ENCODE data around the gene TMEM266. TPM values are rescaled to one million over a fixed set of nuclear protein-coding genes. Genes with fewer than 3 reads are reported as not detected.

TMEM266 gene
- total RNA-seq, 1 experiment from 2014 or later = not detected

GRCh38 chr15:76056931-76057330, 2.9 kb upstream of the TMEM266 start:
- Histone ChIP-seq H2AFZ (ENCODE audit: low read length) (no peak overlapping the region), H3K79me2 (ENCODE audit: low read length) (no peaks in the 10 kb centered on the region), H3K4me2 (ENCODE audit: low read length) (peak overlapping the region; percentile 76), H3K27ac (ENCODE audit: low read length) (no peak overlapping the region), H3K4me1 (ENCODE audit: insufficient read depth, low read length) (peaks cover 7% of the 10 kb centered on the region; the same call in 1 of the 2 replicates), H3F3A (ENCODE audit: low read length, unreplicated experiment) (no peaks in the 10 kb centered on the region), H3K9me2 (replicated peaks; ENCODE audit: low read length) (no peaks in the 10 kb centered on the region), H3K36me3 (ENCODE audit: low read depth, low read length) (no peaks in the 10 kb centered on the region), H3K27me3 (ENCODE audit: low read length) (peaks cover 32% of the 10 kb centered on the region), H3K9me3 (ENCODE audit: low read length) (no peaks in the 10 kb centered on the region), H3K4me3 (ENCODE audit: low read length) (peak overlapping the region; percentile 54; the same call in 1 of the 2 replicates), H3K9ac (ENCODE audit: low read length) (no peak overlapping the region), H4K20me1 (ENCODE audit: low read length) (no peaks in the 10 kb centered on the region)
- BruUV-seq (replicated peaks) = no TSS peak
- DNase-seq (peak; percentile 11), ATAC-seq (no peak)
- ChIA-PET POLR2A (ENCODE audit: unreplicated experiment) (no interaction called here), CTCF (interaction anchor here (0.5 to 1.0 kb wide), 2 partner anchors 82 to 89 kb away, joined by 6 to 10 read pairs; no protein-coding TSS in a partner anchor)
- intact Hi-C loops (cut with micrococcal nuclease) = loop anchor here (1.0 to 10.0 kb wide), 2 partner anchors 82 to 132 kb away; no protein-coding TSS in a partner anchor
- TF ChIP-seq, protein P1, sequence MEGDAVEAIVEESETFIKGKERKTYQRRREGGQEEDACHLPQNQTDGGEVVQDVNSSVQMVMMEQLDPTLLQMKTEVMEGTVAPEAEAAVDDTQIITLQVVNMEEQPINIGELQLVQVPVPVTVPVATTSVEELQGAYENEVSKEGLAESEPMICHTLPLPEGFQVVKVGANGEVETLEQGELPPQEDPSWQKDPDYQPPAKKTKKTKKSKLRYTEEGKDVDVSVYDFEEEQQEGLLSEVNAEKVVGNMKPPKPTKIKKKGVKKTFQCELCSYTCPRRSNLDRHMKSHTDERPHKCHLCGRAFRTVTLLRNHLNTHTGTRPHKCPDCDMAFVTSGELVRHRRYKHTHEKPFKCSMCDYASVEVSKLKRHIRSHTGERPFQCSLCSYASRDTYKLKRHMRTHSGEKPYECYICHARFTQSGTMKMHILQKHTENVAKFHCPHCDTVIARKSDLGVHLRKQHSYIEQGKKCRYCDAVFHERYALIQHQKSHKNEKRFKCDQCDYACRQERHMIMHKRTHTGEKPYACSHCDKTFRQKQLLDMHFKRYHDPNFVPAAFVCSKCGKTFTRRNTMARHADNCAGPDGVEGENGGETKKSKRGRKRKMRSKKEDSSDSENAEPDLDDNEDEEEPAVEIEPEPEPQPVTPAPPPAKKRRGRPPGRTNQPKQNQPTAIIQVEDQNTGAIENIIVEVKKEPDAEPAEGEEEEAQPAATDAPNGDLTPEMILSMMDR (conservative IDR thresholded peaks at IDR 0.05; ENCODE audit: low read depth, low read length) = no peak
- no peak for TF ChIP-seq EZH2 (IDR thresholded peaks at IDR 0.05; ENCODE audit: low read length, unreplicated experiment)
- no peak for TF ChIP-seq EZH2phosphoT487 (IDR thresholded peaks at IDR 0.05; ENCODE audit: borderline replicate concordance, low read length)

DNA sequence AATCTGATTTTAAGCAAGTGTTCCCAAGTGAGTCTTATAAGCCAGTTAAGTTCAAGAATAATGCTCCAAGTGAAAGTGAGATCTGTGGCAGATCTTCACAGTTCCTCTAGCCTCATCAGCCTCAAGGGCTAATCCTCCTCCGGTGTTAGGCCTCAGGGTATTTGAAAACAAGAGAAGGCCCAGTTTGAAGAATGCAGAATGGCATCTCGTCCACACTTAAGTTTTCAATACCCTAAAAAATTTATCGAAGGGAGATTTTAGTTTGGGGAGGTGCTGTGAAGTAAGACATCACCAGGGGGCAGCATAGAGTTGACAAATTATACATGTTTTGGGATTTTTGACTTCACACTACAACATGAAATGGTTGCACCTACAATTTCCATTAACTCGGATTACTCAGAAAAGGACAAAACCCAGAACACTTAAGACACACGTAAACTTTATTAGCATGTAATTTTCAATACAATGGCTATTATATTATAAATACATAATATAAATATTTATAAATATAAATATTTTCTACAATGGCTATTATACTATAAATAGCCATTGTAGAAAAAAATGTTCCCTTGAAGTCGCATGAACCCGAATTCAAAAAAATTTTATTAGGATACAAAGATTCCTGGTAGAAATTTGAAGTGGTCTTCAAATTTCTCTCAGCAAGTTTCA, 2.3 kb upstream of the TMEM266 start:
- DNase-seq (peak; percentile 66), ATAC-seq (no peak)
- no peaks in the 10 kb centered on the region for H3F3A ChIP-seq (ENCODE audit: low read length, unreplicated experiment)
- peaks cover 33% of the 10 kb centered on the region for H3K27me3 ChIP-seq (ENCODE audit: low read length)
- peak overlapping the region; percentile 76 for H3K4me2 ChIP-seq (ENCODE audit: low read length)
- no peaks in the 10 kb centered on the region for H3K36me3 ChIP-seq (ENCODE audit: low read depth, low read length)
- BruUV-seq (replicated peaks) = no TSS peak
- H3K9me2 ChIP-seq (replicated peaks; ENCODE audit: low read length) = no peaks in the 10 kb centered on the region
- no peak overlapping the region for H3K9ac ChIP-seq (ENCODE audit: low read length)
- H3K79me2 ChIP-seq (ENCODE audit: low read length) = no peaks in the 10 kb centered on the region
- no peak for TF ChIP-seq EZH2phosphoT487 (IDR thresholded peaks at IDR 0.05; ENCODE audit: borderline replicate concordance, low read length)
- TF ChIP-seq, protein P1 (conservative IDR thresholded peaks at IDR 0.05; ENCODE audit: low read depth, low read length) = peak; percentile 75
- TF ChIP-seq EZH2 (IDR thresholded peaks at IDR 0.05; ENCODE audit: low read length, unreplicated experiment) = no peak
- H3K27ac ChIP-seq (ENCODE audit: low read length) = no peak overlapping the region
- H4K20me1 ChIP-seq (ENCODE audit: low read length) = no peaks in the 10 kb centered on the region
- H3K9me3 ChIP-seq (ENCODE audit: low read length) = no peaks in the 10 kb centered on the region
- CTCF ChIA-PET = interaction anchor here (1.0 to 2.2 kb wide), 2 partner anchors 82 kb away, joined by 6 to 8 read pairs; no protein-coding TSS in a partner anchor
- POLR2A ChIA-PET (ENCODE audit: unreplicated experiment) = no interaction called here
- H2AFZ ChIP-seq (ENCODE audit: low read length) = peak overlapping the region; percentile 73
- H3K4me1 ChIP-seq (ENCODE audit: insufficient read depth, low read length) = peaks cover 7% of the 10 kb centered on the region; the same call in 1 of the 2 replicates
- intact Hi-C loops (cut with micrococcal nuclease) = loop anchor here (1.0 to 10.0 kb wide), 2 partner anchors 82 to 133 kb away; no protein-coding TSS in a partner anchor
- peak overlapping the region; percentile 54 for H3K4me3 ChIP-seq (ENCODE audit: low read length)
